CD4-positive, alpha-beta T cell (primary cell): Measurements from ENCODE around the gene C5orf46. TPM values are rescaled to one million over a fixed set of nuclear protein-coding genes. Genes with fewer than 3 reads are reported as not detected.

ENCODE experiments used
- ATAC-seq: fragments of 200-7000 bp; cut with Tn5 transposase; one replicate; pipeline ENCODE4 v1.10.0; 2022; ENCODE audit warnings: mild to moderate bottlenecking; ENCODE audit not compliant: poor library complexity
- CTCF ChIA-PET: fragments of 350-600 bp; sonication (Branson Sonifier 250); formaldehyde crosslinking; loops from one replicate; lab custom pipeline; 2021; ENCODE audit warnings: antibody characterized with exemption, inconsistent platforms; lab: Charles Lee
- POLR2A ChIA-PET: fragments of 350-600 bp; sonication (Branson Sonifier 250); formaldehyde crosslinking; loops from one replicate; lab custom pipeline; 2021; ENCODE audit warnings: antibody characterized with exemption, inconsistent platforms; lab: Charles Lee
- DNase-seq, 14 experiments: peaks; one replicate each; pipeline ENCODE4 v3.0.0-alpha.2; 2013 to 2020; ENCODE audit warnings: mixed read lengths in 2 of 14
- H3K27ac ChIP-seq, 2 donors: one replicate each; pipeline versions ENCODE4 v1.5.1 to v1.7.0; 2013; ENCODE audit warnings: low read length in 2 of 2, low read depth in 1 of 2, mild to moderate bottlenecking in 1 of 2
- H3K27me3 ChIP-seq, 2 experiments: 1 replicate in 1 of 2; 2 replicates in 1 of 2; pipeline versions ENCODE4 v1.6.1 to v1.7.0; 2013; ENCODE audit warnings: low read length in 2 of 2, control low read depth in 1 of 2, mild to moderate bottlenecking in 1 of 2, moderate library complexity in 1 of 2; ENCODE audit not compliant: insufficient read depth in 2 of 2, control insufficient read depth in 1 of 2
- H3K36me3 ChIP-seq: one replicate; pipeline ENCODE4 v1.6.1; 2013; ENCODE audit warnings: low read length, control low read depth; ENCODE audit not compliant: insufficient read depth
- H3K4me1 ChIP-seq: one replicate; pipeline ENCODE4 v1.6.1; 2013; ENCODE audit warnings: low read length, control low read depth; ENCODE audit not compliant: insufficient read depth
- H3K4me3 ChIP-seq: one replicate; pipeline ENCODE4 v1.5.1; 2013; ENCODE audit warnings: mild to moderate bottlenecking, low read length, moderate library complexity
- H3K9me3 ChIP-seq, 2 experiments: 1 replicate in 1 of 2; 2 replicates in 1 of 2; pipeline versions ENCODE4 v1.6.1 to v1.7.0; 2013; ENCODE audit warnings: low read length in 2 of 2, mild to moderate bottlenecking in 2 of 2, control low read depth in 1 of 2, moderate library complexity in 1 of 2; ENCODE audit not compliant: control insufficient read depth in 1 of 2, insufficient read depth in 1 of 2
- H3K27ac Mint-ChIP-seq: one replicate; pipeline ENCODE4 v1.8.0; 2020; ENCODE audit warnings: mixed read lengths
- H3K27me3 Mint-ChIP-seq: one replicate; pipeline ENCODE4 v1.8.0; 2021; ENCODE audit warnings: mixed read lengths
- H3K36me3 Mint-ChIP-seq: one replicate; pipeline ENCODE4 v1.8.0; 2021; ENCODE audit warnings: low read depth, mixed read lengths
- H3K4me1 Mint-ChIP-seq: one replicate; pipeline ENCODE4 v1.8.0; 2021; ENCODE audit warnings: low read depth, mixed read lengths
- H3K4me3 Mint-ChIP-seq: one replicate; pipeline ENCODE4 v1.8.0; 2020; ENCODE audit warnings: mild to moderate bottlenecking, mixed read lengths
- H3K9me3 Mint-ChIP-seq: one replicate; pipeline ENCODE4 v1.8.0; 2020; ENCODE audit warnings: mixed read lengths
- CTCF ChIP-seq: fragments of 200-600 bp; IDR thresholded peaks from one replicate; pipeline ENCODE4 v1.8.0; 2022; ENCODE audit warnings: antibody characterized with exemption, mild to moderate bottlenecking
- intact Hi-C, 2 experiments: fragments of 100-400 bp; cut with DNase I in 1 of 2; cut with micrococcal nuclease in 1 of 2; formaldehyde crosslinking; loops; one replicate each; pipeline versions ENCODE4 v1.15.1 to v1.9.0; 2023 to 2025; cut with DNase I, micrococcal nuclease
- total RNA-seq, 174 experiments: library from RNA in 2 of 174; stranded (reverse) in 2 of 174; gene quantifications; one replicate each; pipeline ENCODE4 v1.2.3 and lab custom pipeline; 2021 to 2026

C5orf46 gene
- total RNA-seq, 2 experiments from 2014 or later: not detected

DNA sequence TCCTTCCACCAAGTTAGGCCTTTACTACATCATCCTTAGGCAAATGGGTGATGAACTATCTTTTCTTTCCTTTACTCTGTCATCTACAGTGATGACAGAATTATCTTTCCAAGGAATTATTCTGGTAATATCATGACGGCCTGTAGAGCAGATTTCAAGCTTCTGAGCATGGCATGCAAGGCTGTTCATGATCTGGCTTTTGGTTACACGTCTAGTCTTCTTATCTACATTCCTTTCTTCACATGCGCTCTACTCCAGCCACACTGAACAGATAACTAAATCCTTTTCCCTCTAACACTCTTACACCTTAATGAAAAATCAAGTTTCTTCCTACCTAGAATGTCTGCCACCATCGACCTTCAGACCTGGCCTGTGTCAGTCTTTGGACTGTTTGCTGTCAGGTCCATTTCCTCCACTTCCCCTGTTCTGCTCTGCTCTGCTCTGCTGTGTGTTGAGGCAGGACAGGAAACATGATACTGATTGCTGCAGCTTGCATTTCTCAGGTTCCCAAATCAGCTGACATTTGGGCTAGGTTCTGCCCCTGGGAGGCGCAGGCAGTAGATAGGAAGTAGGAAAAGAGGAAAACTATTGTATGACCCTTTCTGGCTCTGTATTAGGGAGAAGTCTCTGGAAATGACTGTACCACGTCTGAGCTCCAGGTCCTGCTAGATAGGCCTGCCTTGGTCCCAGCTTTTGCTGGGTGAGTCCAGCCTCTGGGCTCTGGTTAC, 23.6 kb downstream of the C5orf46 start:
- Mint-ChIP-seq H3K27ac (no peak overlapping the region), H3K9me3 (no peaks in the 10 kb centered on the region), H3K4me3 (no peak overlapping the region), H3K4me1 (no peaks in the 10 kb centered on the region), H3K36me3 (no peaks in the 10 kb centered on the region), H3K27me3 (peaks cover 14% of the 10 kb centered on the region)
- POLR2A ChIA-PET: no interaction called here
- ATAC-seq: no peak
- TF ChIP-seq CTCF: no peak
- Histone ChIP-seq H3K27ac (no peak overlapping the region), H3K4me3 (no peak overlapping the region), H3K27me3 (no peaks in the 10 kb centered on the region), H3K4me1 (no peaks in the 10 kb centered on the region), H3K36me3 (no peaks in the 10 kb centered on the region), H3K9me3 (no peaks in the 10 kb centered on the region)
- intact Hi-C loops: no loop called here
- DNase-seq: no peak
- CTCF ChIA-PET: no interaction called here

GRCh38 chr5:147880487-147880886, 25.9 kb downstream of the C5orf46 start:
- TF ChIP-seq CTCF: no peak
- peaks cover 14% of the 10 kb centered on the region for H3K27me3 Mint-ChIP-seq

GRCh38 chr5:147879784-147880183, 26.6 kb downstream of the C5orf46 start:
- no peaks in the 10 kb centered on the region for H3K4me1 ChIP-seq
- POLR2A ChIA-PET: no interaction called here
- Mint-ChIP-seq H3K36me3 (no peaks in the 10 kb centered on the region), H3K4me3 (no peak overlapping the region), H3K27me3 (peaks cover 14% of the 10 kb centered on the region), H3K4me1 (no peaks in the 10 kb centered on the region), H3K9me3 (no peaks in the 10 kb centered on the region), H3K27ac (no peak overlapping the region)
- H3K36me3 ChIP-seq: no peaks in the 10 kb centered on the region
- CTCF ChIA-PET: no interaction called here
- no peaks in the 10 kb centered on the region for H3K27me3 ChIP-seq
- H3K9me3 ChIP-seq: no peaks in the 10 kb centered on the region
- intact Hi-C loops: no loop called here
- TF ChIP-seq CTCF: no peak
- DNase-seq: no peak
- no peak for ATAC-seq
- H3K4me3 ChIP-seq: no peak overlapping the region
- H3K27ac ChIP-seq: no peak overlapping the region

More at GRCh38 chr5:147880487-147880886, 25.9 kb downstream of the C5orf46 start:
- Histone ChIP-seq H3K36me3 (no peaks in the 10 kb centered on the region), H3K4me3 (no peak overlapping the region), H3K4me1 (no peaks in the 10 kb centered on the region), H3K27me3 (no peaks in the 10 kb centered on the region), H3K27ac (no peak overlapping the region), H3K9me3 (no peaks in the 10 kb centered on the region)
- ChIA-PET CTCF (no interaction called here), POLR2A (no interaction called here)
- no peaks in the 10 kb centered on the region for H3K9me3 Mint-ChIP-seq
- no peak for DNase-seq
- intact Hi-C loops: no loop called here
- H3K36me3 Mint-ChIP-seq: no peaks in the 10 kb centered on the region
- no peak overlapping the region for H3K4me3 Mint-ChIP-seq
- no peaks in the 10 kb centered on the region for H3K4me1 Mint-ChIP-seq
- ATAC-seq: no peak
- H3K27ac Mint-ChIP-seq: no peak overlapping the region
